GM15510 (cell line): ENCODE data around the gene SELENOO.

Experiments used
- POLR2A ChIP-seq: IDR thresholded peaks from 3 replicates; pipeline ENCODE4 v1.6.1; 2011; ENCODE audit warnings: borderline replicate concordance; ENCODE audit not compliant: insufficient read length; ENCODE audit errors: extremely low read depth

SELENOO gene

GRCh38 chr22:50252082-50253045 is 51.6 kb downstream of the SELENOO start:
- TF ChIP-seq POLR2A = no peak

GRCh38 chr22:50253046-50253915 is 52.5 kb downstream of the SELENOO start:
- TF ChIP-seq POLR2A = no peak

GRCh38 chr22:50253941-50254340 is 53.1 kb downstream of the SELENOO start:
- TF ChIP-seq POLR2A = no peak

DNA sequence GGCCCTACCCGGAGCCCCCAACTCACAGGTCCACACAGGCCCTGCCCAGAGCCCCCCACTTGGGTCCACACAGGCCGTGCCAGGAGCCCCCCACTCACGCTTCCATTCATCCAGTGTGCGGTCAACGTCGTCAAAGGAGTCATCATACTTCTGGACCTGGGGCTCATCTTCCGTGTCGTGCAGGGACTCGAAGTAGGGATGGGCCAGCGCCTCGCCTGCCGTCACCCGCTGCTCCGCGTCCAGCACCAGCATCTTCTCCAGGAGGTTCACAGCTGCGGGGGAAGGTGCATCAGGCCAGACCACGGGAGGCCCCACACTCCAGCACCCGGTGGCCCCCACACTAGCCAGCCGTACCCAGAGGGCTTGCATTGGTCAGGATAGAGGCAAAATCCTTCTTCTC is 54.3 kb downstream of the SELENOO start:
- no peak for TF ChIP-seq POLR2A

- TF ChIP-seq POLR2A = no peak
These were observed 54.8 kb downstream of the SELENOO start for GRCh38 chr22:50255607-50256006.

DNA sequence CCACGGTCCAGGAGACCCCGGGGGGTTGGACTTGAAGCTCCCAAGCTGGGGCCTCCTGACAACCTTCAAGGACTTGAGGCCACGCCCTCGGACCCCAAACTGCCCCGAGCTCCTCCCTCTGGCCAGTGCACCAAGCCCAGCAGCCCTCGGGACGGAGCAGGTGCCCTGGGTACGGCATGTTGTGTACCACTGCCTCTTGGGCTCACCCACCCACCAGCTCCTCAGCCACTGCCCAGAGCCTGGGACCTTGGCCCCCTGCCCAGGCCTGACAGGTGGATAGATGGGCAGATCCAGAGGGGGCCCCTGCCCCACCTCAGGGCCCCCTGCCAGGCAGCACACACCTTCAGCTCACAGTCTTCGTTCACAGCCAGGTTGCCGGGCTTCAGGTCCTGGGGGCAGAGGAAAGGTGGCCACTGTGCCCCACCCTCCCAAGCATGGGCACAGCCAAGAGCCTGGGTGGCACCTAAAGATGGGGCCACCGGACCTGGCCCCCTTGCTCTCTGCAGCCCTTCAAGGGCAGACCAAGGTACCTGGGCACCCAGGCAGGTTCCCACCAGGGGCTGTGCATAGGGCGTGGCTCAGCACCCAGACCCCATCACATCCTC is 55.5 kb downstream of the SELENOO start:
- TF ChIP-seq POLR2A = no peak

- no peak for TF ChIP-seq POLR2A
These were observed 56.2 kb downstream of the SELENOO start for GRCh38 chr22:50257041-50257440.

DNA sequence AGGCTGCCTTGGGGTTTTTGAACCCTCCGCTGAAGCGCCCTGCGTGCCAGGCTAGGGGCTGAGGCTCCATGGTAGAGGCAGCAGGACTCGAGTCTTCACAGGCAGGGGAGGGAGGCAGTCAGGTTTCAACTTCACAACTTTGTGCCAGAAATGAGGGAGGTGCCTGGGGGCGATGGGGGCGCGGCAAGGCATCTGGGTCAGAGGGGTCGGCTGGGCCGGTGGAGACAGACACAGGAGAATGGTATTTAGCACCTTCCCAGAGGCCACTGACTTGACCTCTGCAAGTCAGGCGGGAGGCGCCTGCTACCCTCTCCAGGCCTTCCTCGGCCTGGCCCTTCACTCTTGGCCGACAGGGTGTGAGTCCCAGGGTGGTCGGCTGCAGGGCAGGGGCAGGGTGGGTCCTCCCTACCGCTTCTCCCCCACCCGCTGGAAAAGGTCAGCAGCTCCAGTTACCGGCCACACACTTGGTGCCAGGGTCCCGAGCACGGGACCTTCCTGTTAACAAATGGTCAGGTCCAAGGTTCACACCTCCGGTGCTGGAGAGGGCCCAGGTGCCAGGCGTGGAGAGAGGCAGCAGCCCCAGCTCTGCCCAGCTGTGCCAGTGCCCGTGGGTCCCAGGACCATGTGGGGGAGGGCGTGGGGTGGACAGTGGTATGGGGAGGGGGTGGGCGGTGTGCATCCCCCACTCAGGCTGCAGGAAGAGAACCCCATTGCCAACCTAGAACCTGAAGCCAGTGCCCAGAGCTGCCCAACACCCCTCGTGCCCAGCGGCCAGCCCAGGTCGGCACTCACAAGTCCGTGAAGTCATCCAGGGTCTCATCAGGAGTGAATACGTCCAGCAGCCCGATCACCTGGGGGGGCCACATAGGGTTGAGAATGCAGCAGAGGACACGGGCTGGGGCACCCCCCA is 56.9 kb downstream of the SELENOO start:
- TF ChIP-seq POLR2A = no peak

DNA sequence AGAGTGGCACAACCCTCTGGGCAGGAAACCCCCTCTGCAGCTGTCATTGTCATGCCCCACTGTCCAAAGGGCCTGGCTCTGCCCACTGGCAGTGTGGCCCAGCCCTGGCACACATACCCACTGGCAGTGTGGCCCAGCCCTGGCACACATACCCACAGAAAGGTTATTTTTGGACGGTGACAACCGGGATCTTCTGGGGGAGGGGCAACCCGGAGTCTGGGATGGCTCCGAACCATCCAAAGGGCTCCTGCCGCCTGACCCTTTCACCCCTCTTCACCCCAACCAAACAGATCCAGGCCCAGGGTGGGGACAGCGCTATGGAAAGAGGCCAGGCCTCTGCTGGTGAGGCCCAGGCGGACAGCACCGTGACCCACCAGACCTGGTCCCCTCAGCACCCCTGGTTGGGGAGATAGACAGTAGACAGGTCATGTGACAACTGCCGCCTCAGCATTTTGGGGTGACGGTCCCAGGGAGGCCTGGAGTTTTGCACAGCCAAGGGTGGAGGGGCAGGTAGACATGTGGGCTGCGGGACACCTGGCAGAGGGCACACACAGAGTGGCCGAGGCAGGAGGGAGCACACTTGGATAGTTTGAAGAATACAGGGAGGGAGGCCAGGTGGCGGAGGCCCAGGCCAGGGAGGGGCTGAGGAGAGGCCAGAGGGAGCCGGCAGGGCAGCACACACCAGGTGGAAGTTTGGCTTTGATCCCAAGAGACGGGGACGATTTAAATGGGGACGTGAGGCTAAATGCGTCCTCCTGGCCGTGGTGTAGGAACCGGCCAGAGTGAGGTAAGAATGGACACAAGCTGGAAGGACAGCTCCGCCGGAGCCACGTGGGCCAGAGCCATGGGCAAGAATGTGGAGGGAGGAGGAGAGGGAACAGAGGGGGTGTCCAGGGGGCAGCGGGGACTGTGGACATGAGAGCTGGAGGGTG is 57.8 kb downstream of the SELENOO start:
- TF ChIP-seq POLR2A = no peak

- TF ChIP-seq POLR2A = no peak
These were observed 58.5 kb downstream of the SELENOO start for GRCh38 chr22:50259302-50259701.

DNA sequence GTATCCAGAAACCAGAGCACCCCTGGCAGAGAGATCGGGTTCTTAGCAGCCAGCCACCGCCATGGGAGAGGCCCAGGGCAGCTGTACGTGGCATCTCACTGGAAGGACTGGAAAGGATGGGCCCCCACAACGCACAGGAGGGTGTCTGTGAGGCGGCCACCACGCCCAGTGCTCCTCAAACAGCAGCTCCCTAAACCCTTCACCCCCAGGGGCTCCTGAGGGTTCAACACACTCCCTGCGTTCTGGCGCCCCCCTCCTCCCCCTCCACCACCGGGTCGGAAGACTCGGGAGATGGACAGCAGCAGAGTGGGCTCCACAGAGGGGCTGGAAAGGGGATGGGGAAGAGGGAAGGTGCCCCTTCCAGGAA is 59.6 kb downstream of the SELENOO start:
- no peak for TF ChIP-seq POLR2A

DNA sequence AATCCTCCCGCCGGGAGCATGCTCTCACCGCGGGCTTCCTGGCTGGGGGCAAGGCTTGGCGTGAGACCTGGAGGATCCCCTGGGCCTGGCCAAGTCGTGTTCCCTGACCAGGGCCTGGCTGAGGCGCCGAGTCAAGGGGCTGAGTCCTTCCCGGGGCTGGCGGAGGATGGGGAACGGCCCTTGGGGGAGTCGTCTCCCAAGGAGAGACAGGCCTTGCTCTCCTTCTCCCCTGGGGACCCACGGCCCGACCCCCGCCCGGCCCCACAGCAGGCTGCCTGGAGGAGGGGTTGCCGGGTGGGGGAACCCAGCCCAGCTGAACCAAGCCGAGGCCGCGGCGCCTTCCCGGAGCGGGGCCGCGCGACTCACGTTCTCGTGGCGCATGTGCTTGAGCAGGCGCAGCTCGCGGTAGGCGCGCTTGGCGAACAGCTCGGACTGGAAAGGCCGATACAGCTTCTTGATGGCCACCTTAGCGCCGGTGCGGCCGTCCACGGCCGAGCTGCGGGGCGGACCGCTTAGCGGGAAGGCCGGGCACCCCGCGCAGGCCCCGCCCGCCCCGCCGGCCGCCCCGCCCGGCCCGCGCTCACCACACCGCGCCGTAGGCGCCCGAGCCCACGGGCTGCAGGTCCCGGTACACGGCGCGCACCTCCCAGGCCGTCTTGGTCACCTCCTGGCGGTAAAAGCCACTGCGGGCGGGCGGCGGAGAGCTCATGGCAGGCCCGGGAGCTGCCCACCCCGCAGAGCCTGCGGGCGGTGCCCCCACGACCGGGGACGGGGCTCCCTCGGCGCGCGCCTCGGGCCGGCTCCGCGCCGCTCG is 60.2 kb downstream of the SELENOO start:
- peak; percentile 27 for TF ChIP-seq POLR2A

- TF ChIP-seq POLR2A = peak; percentile 47
These were observed 61.0 kb downstream of the SELENOO start, which contains the start of gene MAPK12 for GRCh38 chr22:50261615-50262459. Gene MAPK12 (minus strand): TSS chr22:50261683. CDS start chr22:50261509, 174 bp downstream.
